ENCODE measurements around the gene ZNF426.

DNA sequence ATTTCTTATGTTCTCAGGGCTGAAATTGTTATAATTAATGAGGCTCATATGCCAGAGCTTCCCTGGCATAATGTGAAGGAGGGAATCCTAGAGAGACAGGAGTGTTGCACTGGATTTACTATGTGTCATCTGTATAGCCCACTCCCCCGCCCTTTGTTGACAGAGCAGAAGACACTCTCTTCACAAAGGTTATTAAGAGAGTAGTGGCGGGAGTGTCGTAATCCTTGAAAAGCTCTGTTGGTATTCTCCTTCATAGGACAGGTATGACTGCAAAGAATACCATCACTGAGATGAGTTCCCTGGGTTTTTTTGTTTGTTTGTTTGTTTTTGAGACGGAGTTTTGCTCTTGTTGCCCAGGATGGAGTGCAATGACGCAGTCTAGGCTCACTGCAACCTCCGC lies 31.8 kb upstream of the ZNF426 start:
- TF ChIP-seq CTCF (IDR thresholded peaks at IDR 0.05), result no peak
- no peak for TF ChIP-seq POLR2AphosphoS5 (IDR thresholded peaks at IDR 0.05)
- TF ChIP-seq POLR2A (IDR thresholded peaks at IDR 0.05), result no peak
- TF ChIP-seq EP300 (IDR thresholded peaks at IDR 0.05), result no peak
